ENCODE measurements around the gene RADIL.

- TF ChIP-seq, protein P1, sequence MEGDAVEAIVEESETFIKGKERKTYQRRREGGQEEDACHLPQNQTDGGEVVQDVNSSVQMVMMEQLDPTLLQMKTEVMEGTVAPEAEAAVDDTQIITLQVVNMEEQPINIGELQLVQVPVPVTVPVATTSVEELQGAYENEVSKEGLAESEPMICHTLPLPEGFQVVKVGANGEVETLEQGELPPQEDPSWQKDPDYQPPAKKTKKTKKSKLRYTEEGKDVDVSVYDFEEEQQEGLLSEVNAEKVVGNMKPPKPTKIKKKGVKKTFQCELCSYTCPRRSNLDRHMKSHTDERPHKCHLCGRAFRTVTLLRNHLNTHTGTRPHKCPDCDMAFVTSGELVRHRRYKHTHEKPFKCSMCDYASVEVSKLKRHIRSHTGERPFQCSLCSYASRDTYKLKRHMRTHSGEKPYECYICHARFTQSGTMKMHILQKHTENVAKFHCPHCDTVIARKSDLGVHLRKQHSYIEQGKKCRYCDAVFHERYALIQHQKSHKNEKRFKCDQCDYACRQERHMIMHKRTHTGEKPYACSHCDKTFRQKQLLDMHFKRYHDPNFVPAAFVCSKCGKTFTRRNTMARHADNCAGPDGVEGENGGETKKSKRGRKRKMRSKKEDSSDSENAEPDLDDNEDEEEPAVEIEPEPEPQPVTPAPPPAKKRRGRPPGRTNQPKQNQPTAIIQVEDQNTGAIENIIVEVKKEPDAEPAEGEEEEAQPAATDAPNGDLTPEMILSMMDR (IDR thresholded peaks at IDR 0.05), result no peak
- TF ChIP-seq POLR2A (IDR thresholded peaks at IDR 0.05), result no peak
Observed at GRCh38 chr7:4781366-4782069, 102.0 kb downstream of the RADIL start.

Data from body of pancreas (tissue), 4 donors.